SK-N-SH (cell line): Measurements from ENCODE around the gene PRR36. TPM values are rescaled to one million over a fixed set of nuclear protein-coding genes. Genes with fewer than 3 reads are reported as not detected.

ENCODE experiments used
- CTCF ChIA-PET: fragments of 300-600, 350-600 bp; formaldehyde crosslinking; extraction: SDS; loops from one replicate; lab custom pipeline; 2021; lab: Yijun Ruan, JAX
- POLR2A ChIA-PET: fragments of 350-600 bp; sonication (Branson Sonifier 250); formaldehyde crosslinking; extraction: SDS; loops from one replicate; lab custom pipeline; 2020; ENCODE audit warnings: antibody characterized with exemption, inconsistent platforms; lab: Yijun Ruan, JAX
- DNase-seq: peaks from one replicate; pipeline ENCODE4 v3.0.0; 2012
- H2AFZ ChIP-seq: fragments of 200-600 bp; sonication (generic); 2 replicates; pipeline ENCODE4 v1.8.1; 2016; ENCODE audit warnings: antibody characterized with exemption, mild to moderate bottlenecking, low read depth
- H3F3A ChIP-seq: fragments of 200-600 bp; sonication (generic); replicated peaks from 2 replicates; pipeline ENCODE3; 2016; ENCODE audit warnings: antibody characterized with exemption, mild to moderate bottlenecking; ENCODE audit not compliant: insufficient read depth
- H3K27ac ChIP-seq, 2 experiments: fragments of 200-500 bp in 1 of 2; fragments of 200-600 bp in 1 of 2; sonication (Bioruptor generic) in 1 of 2; sonication (generic), shearing (Covaris generic) in 1 of 2; 2 replicates each; pipeline versions ENCODE4 v1.5.1 to v1.6.1; 2014 to 2016; ENCODE audit warnings: low read depth in 2 of 2, inconsistent platforms in 1 of 2, low read length in 1 of 2, mild to moderate bottlenecking in 1 of 2, mixed read lengths in 1 of 2
- H3K27me3 ChIP-seq: fragments of 200-600 bp; sonication (generic), shearing (Covaris generic); 2 replicates; pipeline ENCODE4 v1.6.1; 2016; ENCODE audit warnings: mixed run types; ENCODE audit not compliant: insufficient read depth
- H3K36me3 ChIP-seq, 2 experiments: fragments of 200-500 bp in 1 of 2; fragments of 200-600 bp in 1 of 2; sonication (Bioruptor generic) in 1 of 2; sonication (generic) in 1 of 2; replicated peaks in 1 of 2; 2 replicates each; pipeline versions ENCODE3 to v1.5.1; 2014 to 2016; ENCODE audit warnings: low read length in 1 of 2, mild to moderate bottlenecking in 1 of 2; ENCODE audit not compliant: insufficient read depth in 2 of 2, control insufficient read depth in 1 of 2
- H3K4me1 ChIP-seq, 2 experiments: fragments of 200-500 bp in 1 of 2; fragments of 200-600 bp in 1 of 2; sonication (Bioruptor generic) in 1 of 2; sonication (generic), shearing (Covaris generic) in 1 of 2; 2 replicates each; pipeline versions ENCODE4 v1.5.1 to v1.6.1; 2014 to 2016; ENCODE audit warnings: low read depth in 1 of 2, low read length in 1 of 2, mixed run types in 1 of 2; ENCODE audit not compliant: insufficient read depth in 2 of 2, control insufficient read depth in 1 of 2
- H3K4me2 ChIP-seq: fragments of 200-600 bp; sonication (generic), shearing (Covaris generic); 2 replicates; pipeline ENCODE4 v1.6.1; 2017; ENCODE audit warnings: mixed run types
- H3K4me3 ChIP-seq, 2 experiments: fragments of 200-500 bp in 1 of 2; fragments of 200-600 bp in 1 of 2; sonication (Bioruptor generic) in 1 of 2; sonication (generic), shearing (Covaris generic) in 1 of 2; 2 replicates each; pipeline versions ENCODE4 v1.5.1 to v1.8.1; 2014 to 2016; ENCODE audit warnings: low read depth in 2 of 2, inconsistent platforms in 1 of 2, low read length in 1 of 2, mild to moderate bottlenecking in 1 of 2, mixed read lengths in 1 of 2, moderate library complexity in 1 of 2
- H3K79me2 ChIP-seq: fragments of 200-600 bp; sonication (generic); 2 replicates; pipeline ENCODE4 v1.8.1; 2017; ENCODE audit warnings: mild to moderate bottlenecking; ENCODE audit not compliant: insufficient read depth
- H3K9ac ChIP-seq: fragments of 200-600 bp; sonication (generic); 2 replicates; pipeline ENCODE4 v1.6.1; 2017; ENCODE audit warnings: mixed run types
- H3K9me2 ChIP-seq: fragments of 200-600 bp; sonication (generic); 2 replicates; pipeline ENCODE4 v1.6.1; 2017; ENCODE audit warnings: mixed run types
- H3K9me3 ChIP-seq: fragments of 200-600 bp; sonication (generic); 2 replicates; pipeline ENCODE4 v1.6.1; 2017; ENCODE audit warnings: mixed run types, mild to moderate bottlenecking, moderate library complexity
- H4K20me1 ChIP-seq: fragments of 200-600 bp; sonication (generic); 2 replicates; pipeline ENCODE4 v1.6.1; 2017; ENCODE audit warnings: mild to moderate bottlenecking, mixed run types; ENCODE audit not compliant: insufficient read depth
- CHD2 ChIP-seq: fragments of 150-350 bp; IDR thresholded peaks from 2 replicates; pipeline ENCODE4 v1.6.1; 2018; ENCODE audit warnings: low read length; ENCODE audit not compliant: partially characterized antibody
- CTCF ChIP-seq: fragments of 200-600 bp; sonication (generic); IDR thresholded peaks from 2 replicates; pipeline ENCODE4 v1.6.1; 2017; ENCODE audit warnings: antibody characterized with exemption, mild to moderate bottlenecking, moderate library complexity
- EP300 ChIP-seq, 2 experiments: IDR thresholded peaks; 2 replicates each; pipeline versions ENCODE4 v1.4.0 to v1.6.1; 2012; ENCODE audit warnings: borderline replicate concordance in 1 of 2, low read depth in 1 of 2, low read length in 1 of 2
- EZH2phosphoT487 ChIP-seq: fragments of 200-600 bp; sonication (generic); IDR thresholded peaks from 2 replicates; pipeline ENCODE4 v1.6.1; 2017; ENCODE audit warnings: low read depth, mixed run types, mild to moderate bottlenecking, antibody characterized with exemption, moderate library complexity, borderline replicate concordance
- FOXJ3 ChIP-seq: sonication (generic); formaldehyde crosslinking; IDR thresholded peaks from 2 replicates; pipeline ENCODE4 v1.5.1; 2020; ENCODE audit warnings: mild to moderate bottlenecking, missing genetic modification reagents
- FOXM1 ChIP-seq: IDR thresholded peaks from 2 replicates; pipeline ENCODE4 v1.4.0; 2012; ENCODE audit warnings: low read depth, mild to moderate bottlenecking
- GATA2 ChIP-seq: sonication (generic); formaldehyde crosslinking; IDR thresholded peaks from 2 replicates; pipeline ENCODE4 v1.5.0; 2020; ENCODE audit warnings: mild to moderate bottlenecking, missing genetic modification reagents
- MEF2A ChIP-seq: IDR thresholded peaks from 2 replicates; pipeline ENCODE4 v1.4.0; 2012; ENCODE audit warnings: low read depth, borderline replicate concordance
- NFIC ChIP-seq: IDR thresholded peaks from 2 replicates; pipeline ENCODE4 v1.4.0; 2012; ENCODE audit warnings: borderline replicate concordance
- NRF1 ChIP-seq: IDR thresholded peaks from 2 replicates; pipeline ENCODE4 v1.6.1; 2012; ENCODE audit warnings: low read depth, mild to moderate bottlenecking, low read length
- POLR2AphosphoS5 ChIP-seq: IDR thresholded peaks from 2 replicates; pipeline ENCODE4 v1.6.1; 2012; ENCODE audit warnings: low read depth, low read length
- RAD21 ChIP-seq: IDR thresholded peaks from 2 replicates; pipeline ENCODE4 v1.6.1; 2012; ENCODE audit warnings: mild to moderate bottlenecking, low read length
- RCOR1 ChIP-seq: fragments of 150-350 bp; IDR thresholded peaks from 2 replicates; pipeline ENCODE4 v1.6.1; 2017; ENCODE audit warnings: antibody characterized with exemption, low read length
- RFX5 ChIP-seq: IDR thresholded peaks from 2 replicates; pipeline ENCODE4 v1.6.1; 2012; ENCODE audit warnings: mild to moderate bottlenecking, improper control_type of control experiment, low read length
- RXRA ChIP-seq: IDR thresholded peaks from 2 replicates; pipeline ENCODE4 v1.4.0; 2012; ENCODE audit warnings: low read depth, mild to moderate bottlenecking, borderline replicate concordance
- SIN3A ChIP-seq: IDR thresholded peaks from 2 replicates; pipeline ENCODE4 v1.6.1; 2012; ENCODE audit warnings: low read depth, mild to moderate bottlenecking, low read length, moderate library complexity, borderline replicate concordance
- TEAD4 ChIP-seq: IDR thresholded peaks from 2 replicates; pipeline ENCODE4 v1.4.0; 2012; ENCODE audit warnings: mild to moderate bottlenecking, borderline replicate concordance; ENCODE audit not compliant: insufficient read depth
- ZBTB33 ChIP-seq: IDR thresholded peaks from 2 replicates; pipeline ENCODE4 v1.4.0; 2012; ENCODE audit warnings: low read depth, borderline replicate concordance
- WGBS: methylation state at CpG from one replicate; pipeline ENCODE4 v1.1.6; 2017; ENCODE audit warnings: low lambda C conversion rate; 5-methylcytosine and 5-hydroxymethylcytosine counted together
- polyA plus RNA-seq, 3 experiments: library from polyadenylated mRNA; depleted of rRNA; stranded (reverse); fragments of >200 nt; gene quantifications; 2 replicates each; pipeline ENCODE4 v1.2.3, GENCODE V29; 2012
- TF ChIP-seq, protein P1 (sequence below): IDR thresholded peaks from 2 replicates; pipeline ENCODE4 v1.4.0; 2012; ENCODE audit warnings: low read depth
- TF ChIP-seq, protein P2 (sequence below): fragments of 150-350 bp; IDR thresholded peaks from 2 replicates; pipeline ENCODE4 v1.6.1; 2016; ENCODE audit warnings: mild to moderate bottlenecking, low read depth, low read length

Gene PRR36
- polyA plus RNA-seq, 1 of the 3 experiments (the other 2 are of a cell fraction) = 0.18 TPM

- WGBS = 84% methylated on average over 5 of the region's 7 CpGs
Observed at GRCh38 chr19:7901337-7901736, 27.1 kb upstream of the PRR36 start.

GRCh38 chr19:7900931-7901330 lies 26.7 kb upstream of the PRR36 start:
- WGBS = 100% methylated on average over 2 of the region's 3 CpGs
- H3K9ac ChIP-seq = no peak overlapping the region
- ChIA-PET CTCF (interaction anchor here (0.5 to 1.6 kb wide), 3 partner anchors 22 to 48 kb away, joined by 4 to 12 read pairs (median 4); no protein-coding TSS in a partner anchor), POLR2A (interaction anchor here (1.1 kb wide), 1 partner anchor 16 kb away, joined by 3 read pairs; no protein-coding TSS in a partner anchor)
- no peaks in the 10 kb centered on the region for H3F3A ChIP-seq
- H3K4me3 ChIP-seq = no peak overlapping the region
- H3K4me2 ChIP-seq = no peak overlapping the region
- H3K9me3 ChIP-seq = no peaks in the 10 kb centered on the region
- no peaks in the 10 kb centered on the region for H3K9me2 ChIP-seq
- H2AFZ ChIP-seq = no peak overlapping the region
- H3K36me3 ChIP-seq = peaks cover 0 to 3% of the 10 kb centered on the region in 2 experiments
- H4K20me1 ChIP-seq = peaks cover 16% of the 10 kb centered on the region
- no peak overlapping the region for H3K27ac ChIP-seq
- peaks cover 0 to 19% of the 10 kb centered on the region in 2 experiments; a peak in 2 of 4 replicates for H3K4me1 ChIP-seq
- no peaks in the 10 kb centered on the region for H3K27me3 ChIP-seq
- peaks cover 19% of the 10 kb centered on the region for H3K79me2 ChIP-seq
- no peak for DNase-seq
- TF ChIP-seq GATA2 = no peak
- TF ChIP-seq FOXJ3 (CRISPR knock-in tag) = no peak
- TF ChIP-seq NFIC = no peak
- no peak for TF ChIP-seq CHD2
- no peak for TF ChIP-seq RCOR1
- no peak for TF ChIP-seq RFX5
- TF ChIP-seq TEAD4 = no peak
- TF ChIP-seq MEF2A = no peak
- TF ChIP-seq FOXM1 = no peak
- TF ChIP-seq ZBTB33 = no peak
- TF ChIP-seq POLR2AphosphoS5 = no peak
- TF ChIP-seq, protein P1, sequence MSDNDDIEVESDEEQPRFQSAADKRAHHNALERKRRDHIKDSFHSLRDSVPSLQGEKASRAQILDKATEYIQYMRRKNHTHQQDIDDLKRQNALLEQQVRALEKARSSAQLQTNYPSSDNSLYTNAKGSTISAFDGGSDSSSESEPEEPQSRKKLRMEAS = no peak
- no peak for TF ChIP-seq SIN3A
- TF ChIP-seq EP300 (IDR thresholded peaks at IDR 0.05; ENCODE audit: borderline replicate concordance in 1 of 2, low read depth in 1 of 2, low read length in 1 of 2) = no peak
- no peak for TF ChIP-seq EZH2phosphoT487
- TF ChIP-seq RXRA = no peak
- no peak for TF ChIP-seq RAD21

More at GRCh38 chr19:7901337-7901736, 27.1 kb upstream of the PRR36 start:
- peaks cover 0 to 19% of the 10 kb centered on the region in 2 experiments; a peak in 2 of 4 replicates for H3K4me1 ChIP-seq
- H3K9me2 ChIP-seq = no peaks in the 10 kb centered on the region
- H3K4me3 ChIP-seq = no peak overlapping the region
- H3F3A ChIP-seq = no peaks in the 10 kb centered on the region
- CTCF ChIA-PET = interaction anchor here (0.7 to 1.4 kb wide), 2 partner anchors 13 to 28 kb away, joined by 3 to 4 read pairs; partner anchors contain the start of gene LRRC8E
- no peak overlapping the region for H3K9ac ChIP-seq
- no peak overlapping the region for H3K27ac ChIP-seq
- no peak for TF ChIP-seq POLR2AphosphoS5
- no peak for TF ChIP-seq CTCF
- TF ChIP-seq NRF1 = no peak
- TF ChIP-seq, protein P2, sequence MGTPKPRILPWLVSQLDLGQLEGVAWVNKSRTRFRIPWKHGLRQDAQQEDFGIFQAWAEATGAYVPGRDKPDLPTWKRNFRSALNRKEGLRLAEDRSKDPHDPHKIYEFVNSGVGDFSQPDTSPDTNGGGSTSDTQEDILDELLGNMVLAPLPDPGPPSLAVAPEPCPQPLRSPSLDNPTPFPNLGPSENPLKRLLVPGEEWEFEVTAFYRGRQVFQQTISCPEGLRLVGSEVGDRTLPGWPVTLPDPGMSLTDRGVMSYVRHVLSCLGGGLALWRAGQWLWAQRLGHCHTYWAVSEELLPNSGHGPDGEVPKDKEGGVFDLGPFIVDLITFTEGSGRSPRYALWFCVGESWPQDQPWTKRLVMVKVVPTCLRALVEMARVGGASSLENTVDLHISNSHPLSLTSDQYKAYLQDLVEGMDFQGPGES = no peak
- TF ChIP-seq, all 33 proteins: peak for 0
- H3K79me2 ChIP-seq = peaks cover 23% of the 10 kb centered on the region
- H3K36me3 ChIP-seq = peaks cover 0 to 3% of the 10 kb centered on the region in 2 experiments
- H3K27me3 ChIP-seq = no peaks in the 10 kb centered on the region
- POLR2A ChIA-PET = interaction anchor here (1.1 kb wide), 1 partner anchor 16 kb away, joined by 3 read pairs; no protein-coding TSS in a partner anchor
- H3K4me2 ChIP-seq = no peak overlapping the region
- DNase-seq = no peak
- H2AFZ ChIP-seq = no peak overlapping the region
- no peaks in the 10 kb centered on the region for H3K9me3 ChIP-seq
- peaks cover 20% of the 10 kb centered on the region for H4K20me1 ChIP-seq
